ENCODE measurements around the gene CNR2.
"Not testable (repeated sequence)": the region's sequence is repeated elsewhere in the genome, so short reads cannot be mapped to it uniquely, and the experiment has no call there.

- TF ChIP-seq CHD2 (IDR thresholded peaks at IDR 0.05; ENCODE audit: low read length, partially characterized antibody); EP300 (IDR thresholded peaks at IDR 0.05; ENCODE audit: borderline replicate concordance in 1 of 2, low read depth in 1 of 2, low read length in 1 of 2); PBX3 (IDR thresholded peaks at IDR 0.05); RFX5 (IDR thresholded peaks at IDR 0.05; ENCODE audit: low read length); GATA2 (CRISPR knock-in tag; IDR thresholded peaks at IDR 0.05): not testable (repeated sequence)
- TF ChIP-seq, protein P1, sequence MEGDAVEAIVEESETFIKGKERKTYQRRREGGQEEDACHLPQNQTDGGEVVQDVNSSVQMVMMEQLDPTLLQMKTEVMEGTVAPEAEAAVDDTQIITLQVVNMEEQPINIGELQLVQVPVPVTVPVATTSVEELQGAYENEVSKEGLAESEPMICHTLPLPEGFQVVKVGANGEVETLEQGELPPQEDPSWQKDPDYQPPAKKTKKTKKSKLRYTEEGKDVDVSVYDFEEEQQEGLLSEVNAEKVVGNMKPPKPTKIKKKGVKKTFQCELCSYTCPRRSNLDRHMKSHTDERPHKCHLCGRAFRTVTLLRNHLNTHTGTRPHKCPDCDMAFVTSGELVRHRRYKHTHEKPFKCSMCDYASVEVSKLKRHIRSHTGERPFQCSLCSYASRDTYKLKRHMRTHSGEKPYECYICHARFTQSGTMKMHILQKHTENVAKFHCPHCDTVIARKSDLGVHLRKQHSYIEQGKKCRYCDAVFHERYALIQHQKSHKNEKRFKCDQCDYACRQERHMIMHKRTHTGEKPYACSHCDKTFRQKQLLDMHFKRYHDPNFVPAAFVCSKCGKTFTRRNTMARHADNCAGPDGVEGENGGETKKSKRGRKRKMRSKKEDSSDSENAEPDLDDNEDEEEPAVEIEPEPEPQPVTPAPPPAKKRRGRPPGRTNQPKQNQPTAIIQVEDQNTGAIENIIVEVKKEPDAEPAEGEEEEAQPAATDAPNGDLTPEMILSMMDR (IDR thresholded peaks at IDR 0.05) = not testable (repeated sequence)
These were observed 79.0 kb downstream of the CNR2 start for GRCh38 chr1:23834156-23834555.
